ENCODE data around the gene GNB2.
"Not testable (repeated sequence)": the region's sequence is repeated elsewhere in the genome, so short reads cannot be mapped to it uniquely, and the experiment has no call there.

The GNB2 gene

DNA sequence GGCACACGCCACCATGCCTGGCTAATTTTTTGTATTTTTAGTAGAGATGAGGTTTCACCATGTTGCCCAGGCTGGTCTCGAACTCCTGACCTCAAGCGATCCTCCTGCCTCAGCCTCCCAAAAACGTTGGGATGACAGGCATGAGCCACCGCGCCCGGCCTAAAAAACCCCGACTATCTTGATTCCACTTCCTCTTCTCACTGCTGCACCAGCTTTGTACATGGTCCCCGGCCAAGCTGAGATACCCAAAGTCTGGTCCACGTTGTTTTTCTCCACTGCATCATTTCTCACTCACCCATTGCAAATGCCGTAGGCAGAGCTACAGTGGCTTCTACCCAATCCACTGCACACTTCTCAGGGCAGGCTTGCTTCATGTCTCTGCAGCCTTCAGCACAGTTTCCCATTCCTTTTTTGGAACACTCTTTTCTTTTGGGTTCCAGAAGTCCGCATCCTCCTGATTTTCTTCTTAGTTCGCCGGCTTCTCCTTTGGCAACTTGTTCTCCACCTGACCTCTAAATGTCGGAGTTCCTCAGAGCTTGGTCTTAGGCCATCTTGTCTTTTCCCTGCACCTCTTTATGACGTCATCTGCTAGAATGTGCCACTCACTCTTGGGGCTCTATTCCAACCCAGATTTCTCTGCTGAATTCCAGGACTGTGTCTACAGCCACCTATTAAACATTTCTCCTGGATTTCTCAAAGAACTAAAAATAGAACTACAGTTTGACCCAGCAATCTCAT, 6.0 kb upstream of the GNB2 start:
- TF ChIP-seq CTCF (conservative IDR thresholded peaks at IDR 0.05; ENCODE audit: low read depth, low read length): no peak
- DNase-seq (ENCODE audit: low read depth): no peak
- H3K4me3 ChIP-seq (ENCODE audit: low read depth, low read length): no peak overlapping the region

DNA sequence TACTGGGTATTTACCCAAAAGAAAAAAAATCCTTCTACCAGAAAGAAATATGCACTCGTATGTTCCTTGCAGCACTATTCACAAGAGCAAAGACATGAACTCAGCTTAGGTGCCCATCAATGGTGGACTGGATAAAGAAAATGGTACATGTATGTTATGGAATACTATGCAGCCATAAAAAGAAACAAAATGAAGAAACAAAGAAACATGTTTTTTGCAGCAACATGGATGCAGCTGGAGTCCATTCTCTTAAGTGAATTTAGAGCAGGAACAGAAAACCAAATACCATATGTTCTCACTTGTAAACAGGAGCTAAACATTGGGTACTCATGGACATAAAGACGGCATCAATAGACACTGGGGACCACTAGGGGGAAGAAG, 5.5 kb upstream of the GNB2 start:
- no peak for DNase-seq (ENCODE audit: low read depth)
- H3K4me3 ChIP-seq (ENCODE audit: low read depth, low read length): no peak overlapping the region
- TF ChIP-seq CTCF (conservative IDR thresholded peaks at IDR 0.05; ENCODE audit: low read depth, low read length): no peak

GRCh38 chr7:100669106-100669505, 4.4 kb upstream of the GNB2 start:
- not testable (repeated sequence) for DNase-seq (ENCODE audit: low read depth); H3K4me3 ChIP-seq (ENCODE audit: low read depth, low read length)

DNA sequence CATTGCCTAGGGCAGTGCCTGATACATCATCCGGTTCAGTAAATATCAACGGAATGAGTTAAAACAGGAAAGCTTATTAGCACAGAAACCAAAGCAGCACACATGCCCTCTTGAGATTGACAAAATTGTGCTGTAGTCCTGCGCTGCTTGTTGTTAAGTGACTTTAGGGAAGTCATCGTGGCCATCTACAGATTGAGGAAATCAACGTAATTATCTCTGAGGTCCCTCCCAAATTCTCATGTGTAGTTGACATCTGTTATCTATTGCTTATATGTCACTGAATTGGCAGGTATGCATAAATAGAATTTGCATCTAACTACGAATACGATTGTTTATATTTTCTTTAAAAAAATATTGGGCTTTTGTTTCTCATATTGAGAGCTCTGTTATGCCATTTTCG, 3.5 kb upstream of the GNB2 start:
- no peak for DNase-seq (ENCODE audit: low read depth)
- TF ChIP-seq CTCF (conservative IDR thresholded peaks at IDR 0.05; ENCODE audit: low read depth, low read length): no peak
- no peak overlapping the region for H3K4me3 ChIP-seq (ENCODE audit: low read depth, low read length)

DNA sequence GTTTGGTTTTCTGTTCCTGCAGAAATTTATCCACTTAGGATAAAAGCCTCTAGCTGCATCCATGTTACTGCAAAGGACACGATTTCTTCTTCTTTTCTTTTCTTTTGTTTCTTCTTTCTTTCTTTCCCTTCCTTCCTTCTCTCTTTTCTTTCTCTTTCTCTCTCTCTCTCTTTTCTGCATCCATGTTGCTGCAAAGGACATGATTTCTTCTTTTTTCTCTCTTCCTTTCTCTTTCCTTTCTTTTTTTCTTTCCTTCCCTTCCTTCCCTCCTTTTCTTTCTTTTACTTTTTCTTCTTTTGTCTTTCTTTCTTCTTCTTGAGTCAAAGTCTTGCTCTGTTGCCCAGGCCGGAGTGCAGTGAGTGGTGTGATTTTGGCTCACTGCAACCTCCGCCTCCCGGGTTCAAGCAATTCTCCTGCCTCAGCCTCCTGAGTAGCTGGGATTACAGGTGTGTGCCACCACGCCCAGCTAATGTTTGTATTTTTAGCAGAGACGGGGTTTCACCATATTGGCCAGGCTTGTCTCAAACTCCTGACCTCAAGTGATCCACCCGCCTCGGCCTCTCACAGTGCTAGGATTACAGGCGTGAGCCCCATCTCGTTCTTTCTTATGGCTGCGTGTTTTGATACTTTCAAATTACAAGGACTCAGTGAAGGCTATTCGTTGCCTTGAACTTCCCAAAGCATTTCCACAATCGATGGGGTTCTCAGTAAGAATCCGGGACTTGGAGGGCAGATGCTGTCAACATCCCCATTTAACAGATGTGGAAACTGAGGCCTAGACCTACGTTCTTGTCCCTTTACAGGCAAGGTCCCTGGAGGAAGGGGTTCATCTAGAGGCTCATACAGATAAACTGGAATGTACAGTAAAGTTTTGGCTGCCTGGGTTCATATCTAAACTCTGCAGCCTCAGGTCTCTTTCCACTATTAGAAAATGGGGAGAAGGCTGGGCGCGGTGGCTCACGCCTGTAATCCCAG, 1.9 kb upstream of the GNB2 start:
- no peak overlapping the region for H3K4me3 ChIP-seq (ENCODE audit: low read depth, low read length)
- TF ChIP-seq CTCF (conservative IDR thresholded peaks at IDR 0.05; ENCODE audit: low read depth, low read length): no peak
- no peak for DNase-seq (ENCODE audit: low read depth)

GRCh38 chr7:100673942-100674410, 436 bp downstream of the GNB2 start:
- peak; percentile 16 for DNase-seq (ENCODE audit: low read depth)
- H3K4me3 ChIP-seq (ENCODE audit: low read depth, low read length): peak overlapping the region; percentile 91
- TF ChIP-seq CTCF (conservative IDR thresholded peaks at IDR 0.05; ENCODE audit: low read depth, low read length): no peak

- H3K4me3 ChIP-seq (ENCODE audit: low read depth, low read length): peak overlapping the region; percentile 91
- no peak for TF ChIP-seq CTCF (conservative IDR thresholded peaks at IDR 0.05; ENCODE audit: low read depth, low read length)
- DNase-seq (ENCODE audit: low read depth): peak; percentile 23
These were observed 1.0 kb downstream of the GNB2 start for GRCh38 chr7:100674411-100675104.
